H1 (cell line): ENCODE measurements around the gene PACS1. TPM values are rescaled to one million over a fixed set of nuclear protein-coding genes. Genes with fewer than 3 reads are reported as not detected.

Experiments used
- CTCF ChIA-PET: fragments of 300-600 bp; sonication (Branson Sonifier 250); formaldehyde crosslinking; loops from one replicate; lab custom pipeline; 2021; ENCODE audit not compliant: partially characterized antibody; lab: Charles Lee
- POLR2A ChIA-PET: fragments of 300-600 bp; sonication (Branson Sonifier 250); formaldehyde crosslinking; loops from one replicate; lab custom pipeline; 2021; ENCODE audit warnings: inconsistent platforms; ENCODE audit not compliant: partially characterized antibody; lab: Charles Lee
- DNase-seq, 2 experiments: peaks; one replicate each; pipeline versions ENCODE4 v3.0.0 to v3.0.0-alpha.2; 2010 to 2022; ENCODE audit warnings: low spot score in 2 of 2, low read depth in 1 of 2, mixed read lengths in 1 of 2
- FAIRE-seq: peaks from 2 replicates; lab custom pipeline; 2011; peaks lifted over from hg19 to GRCh38; lab: Jason Lieb, UNC
- H2AFZ ChIP-seq: 2 replicates; pipeline ENCODE4 v1.8.1; 2012; ENCODE audit warnings: low read length, inconsistent platforms
- H2AK5ac ChIP-seq: 2 replicates; pipeline ENCODE4 v1.6.1; 2013; ENCODE audit warnings: low read depth, low read length
- H2BK120ac ChIP-seq: replicated peaks from 2 replicates; pipeline ENCODE3; 2013; ENCODE audit warnings: low read depth, low read length, inconsistent platforms
- H2BK12ac ChIP-seq: 2 replicates; pipeline ENCODE4 v1.6.1; 2013; ENCODE audit warnings: low read depth, low read length
- H2BK15ac ChIP-seq: 2 replicates; pipeline ENCODE4 v1.6.1; 2013; ENCODE audit warnings: low read length
- H2BK20ac ChIP-seq: 2 replicates; pipeline ENCODE4 v1.6.1; 2013; ENCODE audit warnings: low read length
- H2BK5ac ChIP-seq: 2 replicates; pipeline ENCODE4 v1.6.1; 2013; ENCODE audit warnings: low read depth, low read length
- H3K14ac ChIP-seq: 2 replicates; pipeline ENCODE4 v1.6.1; 2013; ENCODE audit warnings: inconsistent platforms; ENCODE audit not compliant: insufficient read length
- H3K18ac ChIP-seq: 2 replicates; pipeline ENCODE4 v1.6.1; 2013; ENCODE audit warnings: low read length; ENCODE audit errors: extremely low read depth
- H3K23ac ChIP-seq: 2 replicates; pipeline ENCODE4 v1.6.1; 2013; ENCODE audit warnings: inconsistent platforms; ENCODE audit not compliant: insufficient read length
- H3K23me2 ChIP-seq: 2 replicates; pipeline ENCODE4 v1.6.1; 2013; ENCODE audit warnings: low read depth, low read length
- H3K27ac ChIP-seq: 2 replicates; pipeline ENCODE4 v1.6.1; 2011; ENCODE audit warnings: low read depth, low read length, inconsistent platforms
- H3K27me3 ChIP-seq, 4 experiments: replicated peaks in 1 of 4; 1 replicate in 1 of 4; 2 replicates in 3 of 4; pipeline versions ENCODE4 v1.6.1 to v1.8.1; 2011 to 2013; ENCODE audit warnings: low read length in 3 of 4, mild to moderate bottlenecking in 3 of 4, inconsistent platforms in 2 of 4, mixed read lengths in 2 of 4, moderate library complexity in 1 of 4; ENCODE audit not compliant: control insufficient read depth in 3 of 4, insufficient read depth in 3 of 4; ENCODE audit errors: extremely low read depth in 1 of 4
- H3K36me3 ChIP-seq, 4 experiments: 2 replicates each; pipeline versions ENCODE4 v1.6.1 to v1.8.1; 2011 to 2013; ENCODE audit warnings: mild to moderate bottlenecking in 4 of 4, low read length in 3 of 4, moderate library complexity in 2 of 4, control low read depth in 1 of 4, inconsistent platforms in 1 of 4; ENCODE audit not compliant: insufficient read depth in 4 of 4, control insufficient read depth in 2 of 4
- H3K4ac ChIP-seq: replicated peaks from 2 replicates; pipeline ENCODE3; 2013; ENCODE audit warnings: low read length, low read depth, mixed read lengths, inconsistent platforms; ENCODE audit not compliant: insufficient read length
- H3K4me1 ChIP-seq, 4 experiments: replicated peaks in 1 of 4; 1 replicate in 1 of 4; 2 replicates in 3 of 4; pipeline versions ENCODE4 v1.6.1 to v1.8.1; 2011 to 2013; ENCODE audit warnings: low read length in 3 of 4, inconsistent platforms in 2 of 4, mixed read lengths in 1 of 4; ENCODE audit not compliant: insufficient read depth in 4 of 4, control insufficient read depth in 3 of 4
- H3K4me2 ChIP-seq, 2 experiments: 2 replicates each; pipeline versions ENCODE4 v1.6.1 to v1.8.1; 2011 to 2013; ENCODE audit warnings: low read depth in 2 of 2, low read length in 2 of 2, control low read depth in 1 of 2, inconsistent platforms in 1 of 2, mild to moderate bottlenecking in 1 of 2; ENCODE audit not compliant: insufficient read depth in 1 of 2
- H3K4me3 ChIP-seq, 4 experiments: fragments of 200-600, 300-600 bp in 1 of 4; sonication (generic), shearing (Covaris generic), sonication (Bioruptor Twin) in 1 of 4; 2 replicates each; pipeline versions ENCODE4 v1.5.1 to v1.8.1; 2011 to 2016; ENCODE audit warnings: low read length in 4 of 4, low read depth in 3 of 4, control low read depth in 2 of 4, inconsistent platforms in 2 of 4, mild to moderate bottlenecking in 2 of 4, mixed read lengths in 1 of 4, moderate library complexity in 1 of 4; ENCODE audit not compliant: insufficient read depth in 2 of 4; ENCODE audit errors: extremely low read depth in 1 of 4
- H3K56ac ChIP-seq: replicated peaks from 2 replicates; pipeline ENCODE3; 2013; ENCODE audit warnings: low read depth, mild to moderate bottlenecking, mixed read lengths, low read length, inconsistent platforms; ENCODE audit not compliant: insufficient read length
- H3K79me1 ChIP-seq: 2 replicates; pipeline ENCODE4 v1.6.1; 2013; ENCODE audit warnings: low read depth, low read length, control low read depth
- H3K79me2 ChIP-seq, 2 experiments: 2 replicates each; pipeline versions ENCODE4 v1.6.1 to v1.8.1; 2012 to 2013; ENCODE audit warnings: low read length in 2 of 2, mild to moderate bottlenecking in 2 of 2, inconsistent platforms in 1 of 2; ENCODE audit not compliant: insufficient read depth in 2 of 2, control insufficient read depth in 1 of 2
- H3K9ac ChIP-seq, 4 experiments: replicated peaks in 1 of 4; 1 replicate in 1 of 4; 2 replicates in 3 of 4; pipeline versions ENCODE4 v1.6.1 to v1.8.1; 2011 to 2013; ENCODE audit warnings: low read depth in 3 of 4, low read length in 3 of 4, control low read depth in 2 of 4, mild to moderate bottlenecking in 2 of 4, moderate library complexity in 2 of 4, inconsistent platforms in 1 of 4; ENCODE audit errors: extremely low read depth in 1 of 4
- H3K9me3 ChIP-seq, 2 experiments: 2 replicates each; pipeline versions ENCODE4 v1.6.1 to v1.8.1; 2012 to 2013; ENCODE audit warnings: mild to moderate bottlenecking in 2 of 2, moderate library complexity in 2 of 2, control low read depth in 1 of 2, inconsistent platforms in 1 of 2, low read depth in 1 of 2, low read length in 1 of 2, mixed read lengths in 1 of 2; ENCODE audit not compliant: insufficient read depth in 2 of 2
- H4K20me1 ChIP-seq, 2 experiments: replicated peaks in 1 of 2; 2 replicates each; pipeline versions ENCODE3 to v1.8.1; 2011 to 2013; ENCODE audit warnings: inconsistent platforms in 2 of 2, low read length in 2 of 2, mild to moderate bottlenecking in 1 of 2; ENCODE audit not compliant: insufficient read depth in 2 of 2, control insufficient read depth in 1 of 2
- H4K5ac ChIP-seq: 2 replicates; pipeline ENCODE4 v1.6.1; 2013; ENCODE audit warnings: low read length, low read depth, mixed read lengths, inconsistent platforms; ENCODE audit not compliant: insufficient read length
- H4K8ac ChIP-seq: 2 replicates; pipeline ENCODE4 v1.8.0; 2013; ENCODE audit warnings: mild to moderate bottlenecking, moderate library complexity, low read length, inconsistent platforms; ENCODE audit not compliant: insufficient read depth; ENCODE audit errors: extremely low read depth
- H4K91ac ChIP-seq: replicated peaks from 2 replicates; pipeline ENCODE3; 2013; ENCODE audit warnings: low read length, mixed read lengths, inconsistent platforms; ENCODE audit not compliant: insufficient read length
- BACH1 ChIP-seq: IDR thresholded peaks from 2 replicates; pipeline ENCODE4 v1.6.1; 2012; ENCODE audit warnings: low read length, improper control_type of control experiment
- CHD2 ChIP-seq: IDR thresholded peaks from 2 replicates; pipeline ENCODE4 v1.6.1; 2012; ENCODE audit warnings: low read length, improper control_type of control experiment
- CREB1 ChIP-seq: IDR thresholded peaks from 2 replicates; pipeline ENCODE4 v1.6.1; 2012; ENCODE audit warnings: inconsistent platforms
- E2F6 ChIP-seq: IDR thresholded peaks from 2 replicates; pipeline ENCODE4 v1.6.1; 2012; ENCODE audit warnings: inconsistent platforms
- EP300 ChIP-seq, 2 experiments: IDR thresholded peaks; 1 replicate in 1 of 2; 2 replicates in 1 of 2; pipeline ENCODE4 v1.6.1; 2011 to 2012; ENCODE audit warnings: low read depth in 2 of 2, low read length in 2 of 2, mild to moderate bottlenecking in 2 of 2, borderline replicate concordance in 1 of 2, inconsistent platforms in 1 of 2, moderate library complexity in 1 of 2
- FOSL1 ChIP-seq: IDR thresholded peaks from 2 replicates; pipeline ENCODE4 v1.6.1; 2011; ENCODE audit warnings: mild to moderate bottlenecking, low read depth, low read length, moderate library complexity; ENCODE audit not compliant: insufficient read depth
- RFX5 ChIP-seq: IDR thresholded peaks from 2 replicates; pipeline ENCODE4 v1.6.1; 2011; ENCODE audit warnings: low read depth, low read length, improper control_type of control experiment, borderline replicate concordance
- YY1 ChIP-seq: IDR thresholded peaks from 2 replicates; pipeline ENCODE4 v1.6.1; 2011; ENCODE audit warnings: low read depth, mild to moderate bottlenecking, low read length
- WGBS, 2 experiments: shearing (Covaris generic) in 1 of 2; methylation state at CpG; one replicate each; pipeline versions ENCODE4 v1.1.6 to v1.1.7; 2013 to 2015; ENCODE audit warnings: low lambda C conversion rate in 2 of 2, mixed read lengths in 2 of 2, inconsistent platforms in 1 of 2, low coverage in 1 of 2, missing lambda C conversion rate in 1 of 2; ENCODE audit not compliant: insufficient replicate concordance in 2 of 2, insufficient coverage in 1 of 2, insufficient read length in 1 of 2; ENCODE audit errors: extremely low coverage in 1 of 2, missing lambda C conversion rate in 1 of 2; 5-methylcytosine and 5-hydroxymethylcytosine counted together
- polyA plus RNA-seq, 7 experiments: library from polyadenylated mRNA; depleted of rRNA in 3 of 7; stranded (reverse) in 5 of 7; unstranded in 2 of 7; fragments of >200 nt in 5 of 7; fragments of 200-250 nt in 2 of 7; gene quantifications; 1 replicate in 5 of 7; 2 replicates in 1 of 7; 4 replicates in 1 of 7; pipeline versions ENCODE4 v1.2.1 to v1.2.3, GENCODE V29; 2011 to 2013; ENCODE audit warnings: missing spikeins in 2 of 7, mixed read lengths in 2 of 7
- total RNA-seq: library from RNA; stranded (reverse); fragmentation: NEBNext Ultra II Directional; extraction: Animal tissue kit (Norgen Biotek cat#: 25700); gene quantifications from 2 replicates; pipeline ENCODE4 v1.2.1, GENCODE V29; 2021

Gene PACS1
- total and polyA plus RNA-seq, 2 of the 8 experiments (the other 6 are each of a cell fraction or from before 2014, with no cell fraction given) = 11.5 to 36.0 TPM

- DNase-seq (peak; percentile 93 to 100), FAIRE-seq (peak; percentile 71)
- H3K23ac ChIP-seq = no peak overlapping the region
- peaks cover 0 to 2% (median 0%) of the 10 kb centered on the region in 4 experiments; a peak in 1 of 8 replicates for H3K36me3 ChIP-seq
- H3K4ac ChIP-seq = no peak overlapping the region
- no peak overlapping the region for H2BK120ac ChIP-seq
- no peak overlapping the region for H3K56ac ChIP-seq
- H2AFZ ChIP-seq = no peak overlapping the region
- H3K18ac ChIP-seq = no peak overlapping the region
- H4K8ac ChIP-seq = no peak overlapping the region
- POLR2A ChIA-PET = interaction anchor here (0.7 to 7.9 kb wide), 13 partner anchors 9 to 81 kb away, joined by 3 to 125 read pairs (median 4); partner anchors contain the start of genes B4GAT1, BRMS1, RAB1B and TMEM151A
- no peak overlapping the region for H2BK20ac ChIP-seq
- H3K27ac ChIP-seq = no peak overlapping the region; the same call in 1 of the 2 replicates
- no peak overlapping the region for H3K9ac ChIP-seq
- H3K79me1 ChIP-seq = peaks cover 5% of the 10 kb centered on the region
- H3K4me1 ChIP-seq = peaks cover 0 to 16% (median 13%) of the 10 kb centered on the region in 4 experiments; a peak in 5 of 7 replicates
- H3K23me2 ChIP-seq = peaks cover 1% of the 10 kb centered on the region; the same call in 1 of the 2 replicates
- H3K27me3 ChIP-seq = peaks cover 0 to 4% (median under 1%) of the 10 kb centered on the region in 4 experiments; a peak in 2 of 7 replicates
- no peak overlapping the region for H4K91ac ChIP-seq
- H2BK12ac ChIP-seq = no peak overlapping the region
- peaks cover 9 to 26% of the 10 kb centered on the region in 2 experiments for H4K20me1 ChIP-seq
- H3K9me3 ChIP-seq = no peaks in the 10 kb centered on the region
- WGBS, 2 experiments = 26% methylated on average over 28 of the region's 35 CpGs; no CpG with 5 or more reads in 1 of the 2 experiments
- H3K4me2 ChIP-seq = peak overlapping the region in 1 of 2 experiments; percentile 47; a peak in 1 of 4 replicates
- peaks cover 0 to 1% of the 10 kb centered on the region in 2 experiments; a peak in 1 of 4 replicates for H3K79me2 ChIP-seq
- no peak overlapping the region for H2BK5ac ChIP-seq
- no peak overlapping the region for H2AK5ac ChIP-seq
- CTCF ChIA-PET = interaction anchor here (0.6 to 5.2 kb wide), 26 partner anchors 8 to 1434 kb away, joined by 3 to 48 read pairs (median 4); partner anchors contain the start of genes RAB1B, RIN1 and TMEM151A
- H3K14ac ChIP-seq = no peak overlapping the region
- no peak overlapping the region for H4K5ac ChIP-seq
- no peak overlapping the region for H2BK15ac ChIP-seq
- no peak overlapping the region; a peak in 2 of 8 replicates for H3K4me3 ChIP-seq
- TF ChIP-seq E2F6 = no peak
- peak; percentile 57; the same call in 1 of the 2 replicates for TF ChIP-seq YY1
- no peak for TF ChIP-seq FOSL1
- TF ChIP-seq EP300 (IDR thresholded peaks at IDR 0.05; ENCODE audit: borderline replicate concordance in 1 of 2, low read depth in 2 of 2, low read length in 2 of 2) = peak in 1 of 2 experiments; percentile 23; a peak in 2 of 3 replicates
- no peak for TF ChIP-seq RFX5
- peak; percentile 63; the same call in 1 of the 2 replicates for TF ChIP-seq CHD2
- TF ChIP-seq CREB1 = peak; percentile 69
- TF ChIP-seq BACH1 = no peak
Observed at GRCh38 chr11:66282468-66283455, 212.7 kb downstream of the PACS1 start.
